Measurements from ENCODE around the gene INHBE.
"Not testable (repeated sequence)": the region's sequence is repeated elsewhere in the genome, so short reads cannot be mapped to it uniquely, and the experiment has no call there.

The INHBE gene

GRCh38 chr12:57500213-57500612 is 45.1 kb downstream of the INHBE start:
- no peak for DNase-seq

GRCh38 chr12:57502311-57502969 is 47.3 kb downstream of the INHBE start:
- not testable (repeated sequence) for DNase-seq

GRCh38 chr12:57506541-57506940 is 51.4 kb downstream of the INHBE start:
- DNase-seq = not testable (repeated sequence)
